ENCODE results near the gene ARHGEF37.

ARHGEF37 gene

GRCh38 chr5:149600932-149601331 is 19.6 kb downstream of the ARHGEF37 start:
- DNase-seq (ENCODE audit: low read depth), result no peak

GRCh38 chr5:149603210-149603609 is 21.9 kb downstream of the ARHGEF37 start:
- DNase-seq (ENCODE audit: low read depth), result no peak

GRCh38 chr5:149603920-149604319 is 22.6 kb downstream of the ARHGEF37 start:
- no peak for DNase-seq (ENCODE audit: low read depth)

- no peak for DNase-seq (ENCODE audit: low read depth)
These were observed 23.0 kb downstream of the ARHGEF37 start for GRCh38 chr5:149604321-149604720.

GRCh38 chr5:149605354-149605997 is 24.2 kb downstream of the ARHGEF37 start:
- no peak for DNase-seq (ENCODE audit: low read depth)

- DNase-seq (ENCODE audit: low read depth), result no peak
These were observed 24.9 kb downstream of the ARHGEF37 start for GRCh38 chr5:149605998-149606724.

- no peak for DNase-seq (ENCODE audit: low read depth)
These were observed 27.7 kb downstream of the ARHGEF37 start for GRCh38 chr5:149608936-149609545.

GRCh38 chr5:149609640-149610219 is 28.4 kb downstream of the ARHGEF37 start:
- no peak for DNase-seq (ENCODE audit: low read depth)

- DNase-seq (ENCODE audit: low read depth), result no peak
These were observed 29.4 kb downstream of the ARHGEF37 start for GRCh38 chr5:149610589-149611255.

GRCh38 chr5:149611326-149611725 is 30.0 kb downstream of the ARHGEF37 start:
- DNase-seq (ENCODE audit: low read depth), result no peak

GRCh38 chr5:149614034-149614907 is 33.0 kb downstream of the ARHGEF37 start:
- no peak for DNase-seq (ENCODE audit: low read depth)

- no peak for DNase-seq (ENCODE audit: low read depth)
These were observed 34.7 kb downstream of the ARHGEF37 start for GRCh38 chr5:149615976-149616375.

GRCh38 chr5:149616727-149617285 is 35.5 kb downstream of the ARHGEF37 start:
- no peak for DNase-seq (ENCODE audit: low read depth)

- no peak for DNase-seq (ENCODE audit: low read depth)
These were observed 36.5 kb downstream of the ARHGEF37 start for GRCh38 chr5:149617760-149618306.

GRCh38 chr5:149618581-149619248 is 37.4 kb downstream of the ARHGEF37 start:
- no peak for DNase-seq (ENCODE audit: low read depth)

- DNase-seq (ENCODE audit: low read depth), result no peak
These were observed 40.3 kb downstream of the ARHGEF37 start for GRCh38 chr5:149621415-149622098.

- DNase-seq (ENCODE audit: low read depth), result no peak
These were observed 41.2 kb downstream of the ARHGEF37 start for GRCh38 chr5:149622466-149622865.

GRCh38 chr5:149623473-149623872 is 42.2 kb downstream of the ARHGEF37 start:
- DNase-seq (ENCODE audit: low read depth), result no peak

GRCh38 chr5:149627070-149627469 is 45.8 kb downstream of the ARHGEF37 start:
- DNase-seq (ENCODE audit: low read depth), result no peak

GRCh38 chr5:149628221-149628620 is 46.9 kb downstream of the ARHGEF37 start:
- no peak for DNase-seq (ENCODE audit: low read depth)

All from stimulated activated CD4-positive, alpha-beta T cell treated with anti-CD3 and anti-CD28 coated beads, Interleukin-2, amount 100 ng/mL, for 4 hours (primary cell).